Liver (tissue), 9 donors: Measurements from ENCODE around the gene ATF6B. TPM values are rescaled to one million over a fixed set of nuclear protein-coding genes. Genes with fewer than 3 reads are reported as not detected.

Experiments
- DNase-seq: peaks from one replicate; pipeline ENCODE4 v3.0.0-alpha.2; 2017; ENCODE audit warnings: low spot score
- H3K27ac ChIP-seq, 2 donors: one replicate each; pipeline ENCODE4 v1.7.0; 2013; ENCODE audit warnings: inconsistent platforms in 2 of 2, low read length in 2 of 2, control low read depth in 1 of 2, low read depth in 1 of 2, mild to moderate bottlenecking in 1 of 2
- H3K27me3 ChIP-seq, 4 donors: one replicate each; pipeline versions ENCODE4 v1.6.1 to v1.7.0; 2013; ENCODE audit warnings: low read length in 3 of 4, inconsistent platforms in 1 of 4, mild to moderate bottlenecking in 1 of 4, moderate library complexity in 1 of 4; ENCODE audit not compliant: control insufficient read depth in 4 of 4, insufficient read depth in 4 of 4
- H3K36me3 ChIP-seq, 4 donors: one replicate each; pipeline versions ENCODE4 v1.6.1 to v1.7.0; 2013; ENCODE audit warnings: low read length in 3 of 4, mild to moderate bottlenecking in 3 of 4, low read depth in 1 of 4, moderate library complexity in 1 of 4; ENCODE audit not compliant: control insufficient read depth in 4 of 4, insufficient read depth in 3 of 4
- H3K4me1 ChIP-seq, 4 donors: one replicate each; pipeline versions ENCODE4 v1.6.1 to v1.7.0; 2013; ENCODE audit warnings: low read length in 3 of 4, mild to moderate bottlenecking in 3 of 4, moderate library complexity in 1 of 4; ENCODE audit not compliant: control insufficient read depth in 4 of 4, insufficient read depth in 4 of 4
- H3K4me3 ChIP-seq, 3 donors: one replicate each; pipeline versions ENCODE4 v1.6.1 to v1.7.0; 2013; ENCODE audit warnings: low read length in 3 of 3, control low read depth in 1 of 3, low read depth in 1 of 3, mild to moderate bottlenecking in 1 of 3
- H3K9ac ChIP-seq, 2 donors: one replicate each; pipeline ENCODE4 v1.7.0; 2013; ENCODE audit warnings: low read length in 2 of 2, mild to moderate bottlenecking in 2 of 2, moderate library complexity in 2 of 2, control low read depth in 1 of 2, low read depth in 1 of 2
- H3K9me3 ChIP-seq, 4 donors: one replicate each; pipeline versions ENCODE4 v1.6.1 to v1.7.0; 2013; ENCODE audit warnings: low read length in 3 of 4; ENCODE audit not compliant: control insufficient read depth in 4 of 4
- CTCF ChIP-seq: fragments of 150-350 bp; IDR thresholded peaks from 2 replicates; pipeline ENCODE4 v1.5.1; 2017; ENCODE audit warnings: improper control_type of control experiment, low read depth, low read length; ENCODE audit not compliant: missing input control
- EGR1 ChIP-seq, 2 donors: IDR thresholded peaks; 2 replicates each; pipeline ENCODE4 v1.6.1; 2016 to 2018; ENCODE audit warnings: antibody characterized with exemption in 2 of 2, low read depth in 2 of 2
- FOXA1 ChIP-seq: IDR thresholded peaks from 2 replicates; pipeline ENCODE4 v1.6.1; 2016; ENCODE audit warnings: antibody characterized with exemption
- GABPA ChIP-seq, 2 donors: IDR thresholded peaks in 1 of 2; conservative IDR thresholded peaks in 1 of 2; 2 replicates each; pipeline ENCODE4 v1.6.1; 2016; ENCODE audit warnings: antibody characterized with exemption in 2 of 2, mild to moderate bottlenecking in 1 of 2, moderate library complexity in 1 of 2
- HNF4G ChIP-seq: IDR thresholded peaks from 2 replicates; pipeline ENCODE4 v1.6.1; 2016; ENCODE audit warnings: antibody characterized with exemption
- JUND ChIP-seq, 2 donors: IDR thresholded peaks; 2 replicates each; pipeline ENCODE4 v1.6.1; 2016; ENCODE audit warnings: antibody characterized with exemption in 2 of 2
- MAX ChIP-seq: IDR thresholded peaks from 2 replicates; pipeline ENCODE4 v1.6.1; 2016; ENCODE audit warnings: antibody characterized with exemption
- NR2F2 ChIP-seq: IDR thresholded peaks from 2 replicates; pipeline ENCODE4 v1.6.1; 2016; ENCODE audit warnings: antibody characterized with exemption
- REST ChIP-seq: IDR thresholded peaks from 2 replicates; pipeline ENCODE4 v1.6.1; 2016; ENCODE audit warnings: antibody characterized with exemption, mild to moderate bottlenecking
- RXRA ChIP-seq, 2 donors: IDR thresholded peaks; 2 replicates each; pipeline ENCODE4 v1.6.1; 2017 to 2018; ENCODE audit warnings: antibody characterized with exemption in 2 of 2, mild to moderate bottlenecking in 1 of 2
- SP1 ChIP-seq: IDR thresholded peaks from 2 replicates; pipeline ENCODE4 v1.6.1; 2018; ENCODE audit warnings: antibody characterized with exemption, mild to moderate bottlenecking
- WGBS: extraction: QIAGEN DNeasy Blood & Tissue Kit; methylation state at CpG from one replicate; pipeline ENCODE4 v1.1.7; 2013; 5-methylcytosine and 5-hydroxymethylcytosine counted together
- polyA plus RNA-seq, 2 donors: library from polyadenylated mRNA; stranded (reverse) in 1 of 2; unstranded in 1 of 2; fragments of 200-250 nt in 1 of 2; fragments of >200 nt in 1 of 2; fragmentation: Nextera tagmentation in 1 of 2; extraction: Ambion mirVana in 1 of 2; gene quantifications; one replicate each; pipeline versions ENCODE4 v1.2.1 to v1.2.3, GENCODE V29; 2013 to 2015
- total RNA-seq, 2 donors: library from RNA; depleted of rRNA; stranded (reverse); fragments of >200 nt; gene quantifications; one replicate each; pipeline ENCODE4 v1.2.3, GENCODE V29; 2014
- TF ChIP-seq, protein P1 (sequence below): IDR thresholded peaks from 2 replicates; pipeline ENCODE4 v1.6.1; 2016; ENCODE audit warnings: antibody characterized with exemption
- donor health status: healthy.
- donor health status: healthy.
- donor health status: healthy.
- donor health status: healthy.
- donor health status: healthy.

Gene ATF6B
- total and polyA plus RNA-seq, 4 donors = 13.6 to 24.8 (median 15.5) TPM

DNA sequence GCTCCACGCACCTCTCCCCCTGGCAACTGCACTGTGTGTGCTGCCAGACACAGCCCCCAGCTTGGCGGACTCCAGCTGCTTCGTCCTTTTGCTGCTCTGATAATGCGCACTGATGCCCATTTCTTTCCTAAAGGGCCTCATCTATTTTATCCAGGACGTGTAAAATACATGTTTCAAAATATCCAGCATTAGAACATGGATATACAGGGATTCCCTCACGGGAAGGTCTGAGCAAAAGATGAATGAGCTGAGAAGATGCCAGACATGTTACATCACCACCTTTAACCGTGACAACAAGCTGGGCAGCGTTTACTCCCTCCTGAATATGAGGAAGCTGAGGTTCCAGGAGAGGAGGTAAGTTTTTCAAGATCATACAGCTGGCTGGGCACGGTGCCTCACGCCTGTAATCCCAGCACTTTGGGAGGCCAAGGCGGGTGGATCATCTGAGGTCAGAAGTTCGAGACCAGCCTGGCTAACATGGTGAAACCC is 51.7 kb downstream of the ATF6B start (continued):
- TF ChIP-seq FOXA1 (no peak), RXRA (IDR thresholded peaks at IDR 0.05) (no peak)

DNA sequence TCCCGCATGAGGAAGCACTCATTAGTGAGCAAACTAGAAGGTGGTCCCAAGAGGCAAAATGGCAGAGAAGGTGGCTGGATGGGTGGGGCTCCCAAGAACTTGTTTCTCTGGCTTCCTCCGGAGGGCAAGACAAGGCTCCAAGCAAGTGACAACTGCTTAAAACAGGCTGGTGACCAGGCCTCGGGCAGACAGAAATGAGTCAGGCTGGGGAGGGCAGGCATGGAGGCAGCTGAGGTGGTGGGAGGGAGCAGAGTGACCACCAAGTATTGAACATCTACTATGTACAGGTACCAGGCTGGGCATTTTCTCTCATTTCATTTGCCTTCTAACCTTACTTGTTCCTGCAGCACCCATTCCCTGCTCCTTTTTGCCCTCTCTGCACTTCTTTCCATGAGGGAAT is 52.3 kb downstream of the ATF6B start:
- H3K9ac ChIP-seq = no peak overlapping the region
- no peaks in the 10 kb centered on the region for H3K9me3 ChIP-seq
- H3K4me1 ChIP-seq = no peaks in the 10 kb centered on the region
- no peak for TF ChIP-seq JUND (IDR thresholded peaks at IDR 0.05)
- TF ChIP-seq SP1 = no peak
- TF ChIP-seq CTCF = no peak
- TF ChIP-seq, protein P1, sequence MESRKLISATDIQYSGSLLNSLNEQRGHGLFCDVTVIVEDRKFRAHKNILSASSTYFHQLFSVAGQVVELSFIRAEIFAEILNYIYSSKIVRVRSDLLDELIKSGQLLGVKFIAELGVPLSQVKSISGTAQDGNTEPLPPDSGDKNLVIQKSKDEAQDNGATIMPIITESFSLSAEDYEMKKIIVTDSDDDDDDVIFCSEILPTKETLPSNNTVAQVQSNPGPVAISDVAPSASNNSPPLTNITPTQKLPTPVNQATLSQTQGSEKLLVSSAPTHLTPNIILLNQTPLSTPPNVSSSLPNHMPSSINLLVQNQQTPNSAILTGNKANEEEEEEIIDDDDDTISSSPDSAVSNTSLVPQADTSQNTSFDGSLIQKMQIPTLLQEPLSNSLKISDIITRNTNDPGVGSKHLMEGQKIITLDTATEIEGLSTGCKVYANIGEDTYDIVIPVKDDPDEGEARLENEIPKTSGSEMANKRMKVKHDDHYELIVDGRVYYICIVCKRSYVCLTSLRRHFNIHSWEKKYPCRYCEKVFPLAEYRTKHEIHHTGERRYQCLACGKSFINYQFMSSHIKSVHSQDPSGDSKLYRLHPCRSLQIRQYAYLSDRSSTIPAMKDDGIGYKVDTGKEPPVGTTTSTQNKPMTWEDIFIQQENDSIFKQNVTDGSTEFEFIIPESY = no peak
- no peak for TF ChIP-seq MAX
- no peak for TF ChIP-seq GABPA (IDR thresholded peaks at IDR 0.05 in 1 of 2, conservative IDR thresholded peaks at IDR 0.05 in 1 of 2)
- no peak for TF ChIP-seq REST
- H3K4me3 ChIP-seq = no peak overlapping the region
- 84% methylated on average over 3 of the region's 3 CpGs for WGBS
- no peaks in the 10 kb centered on the region for H3K36me3 ChIP-seq
- no peak overlapping the region for H3K27ac ChIP-seq
- DNase-seq = no peak
- no peaks in the 10 kb centered on the region for H3K27me3 ChIP-seq

DNA sequence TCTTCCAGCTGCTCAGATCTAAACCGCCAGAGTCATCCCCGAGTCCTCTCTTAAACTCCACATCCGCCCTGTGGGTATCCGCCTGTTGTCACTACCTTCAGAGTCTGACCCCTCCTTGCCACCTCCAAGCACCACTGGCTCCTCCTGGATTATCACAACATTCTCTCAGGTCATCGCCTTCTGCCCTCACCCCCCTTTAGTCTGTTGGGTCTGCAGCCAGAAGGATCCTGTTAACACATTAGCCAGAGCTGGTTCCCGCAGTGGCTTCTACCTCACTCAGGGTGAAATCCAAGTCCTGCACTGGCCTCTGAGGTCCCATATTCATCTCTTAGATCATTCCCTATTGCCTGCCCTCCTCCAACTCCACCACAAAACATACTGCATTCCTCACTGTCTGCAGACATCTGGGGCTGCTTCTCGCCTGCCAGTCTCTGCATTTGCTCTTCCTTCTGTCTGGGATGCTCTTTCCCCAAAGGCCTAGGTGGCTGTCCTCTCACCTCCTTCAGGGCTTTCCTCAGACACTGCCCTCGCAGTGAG is 53.0 kb downstream of the ATF6B start:
- Histone ChIP-seq H3K4me1 (no peaks in the 10 kb centered on the region), H3K36me3 (no peaks in the 10 kb centered on the region), H3K27ac (no peak overlapping the region), H3K9me3 (no peaks in the 10 kb centered on the region), H3K9ac (no peak overlapping the region), H3K4me3 (no peak overlapping the region), H3K27me3 (no peaks in the 10 kb centered on the region)
- 89% methylated on average over 8 of the region's 8 CpGs for WGBS
- no peak for DNase-seq
- TF ChIP-seq NR2F2 (no peak), CTCF (no peak), HNF4G (no peak), EGR1 (IDR thresholded peaks at IDR 0.05; ENCODE audit: low read depth in 2 of 2) (no peak)
